ENCODE results near the gene TENT5C.

DNA sequence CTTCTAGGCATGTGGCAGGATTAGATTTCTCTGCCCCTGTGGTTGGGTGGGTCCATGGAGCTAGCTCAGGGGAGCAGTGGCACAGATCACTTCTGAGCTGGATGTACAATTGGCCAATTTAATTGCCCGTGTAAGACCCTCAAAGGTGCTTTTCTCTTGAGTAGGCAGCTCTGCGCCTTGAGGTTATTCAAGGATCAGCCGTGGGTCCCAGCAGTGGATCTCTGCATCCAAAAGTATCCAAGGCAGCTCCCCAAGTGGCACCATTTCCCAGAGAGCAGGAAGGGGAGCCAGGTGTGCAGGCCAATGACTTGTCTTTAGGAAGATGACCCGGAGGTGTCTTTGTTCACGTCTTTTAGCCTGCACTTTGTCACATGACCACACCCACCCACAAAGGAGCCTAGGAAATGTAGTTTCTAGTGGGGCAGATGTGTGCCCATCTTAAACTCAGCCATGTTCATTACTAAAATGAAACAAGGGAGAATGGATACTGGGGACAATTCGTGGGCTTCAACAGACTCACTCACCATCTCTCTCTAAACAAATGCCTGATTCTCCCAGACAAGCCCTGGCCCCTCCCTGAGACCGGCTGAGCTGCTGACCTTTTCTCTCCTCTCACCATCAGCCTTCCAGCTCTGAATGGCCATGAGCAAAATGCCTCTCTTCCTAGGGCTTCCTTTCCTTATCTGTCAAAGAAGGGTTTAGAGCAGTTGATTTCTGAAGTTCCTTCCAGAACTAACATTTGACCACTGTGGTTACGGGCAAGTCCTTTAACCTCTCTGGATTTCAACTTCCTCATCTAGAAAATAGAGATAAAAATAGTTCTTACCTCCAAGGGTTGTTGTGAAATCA, 41.4 kb upstream of the TENT5C start:
- TF ChIP-seq, protein P1, sequence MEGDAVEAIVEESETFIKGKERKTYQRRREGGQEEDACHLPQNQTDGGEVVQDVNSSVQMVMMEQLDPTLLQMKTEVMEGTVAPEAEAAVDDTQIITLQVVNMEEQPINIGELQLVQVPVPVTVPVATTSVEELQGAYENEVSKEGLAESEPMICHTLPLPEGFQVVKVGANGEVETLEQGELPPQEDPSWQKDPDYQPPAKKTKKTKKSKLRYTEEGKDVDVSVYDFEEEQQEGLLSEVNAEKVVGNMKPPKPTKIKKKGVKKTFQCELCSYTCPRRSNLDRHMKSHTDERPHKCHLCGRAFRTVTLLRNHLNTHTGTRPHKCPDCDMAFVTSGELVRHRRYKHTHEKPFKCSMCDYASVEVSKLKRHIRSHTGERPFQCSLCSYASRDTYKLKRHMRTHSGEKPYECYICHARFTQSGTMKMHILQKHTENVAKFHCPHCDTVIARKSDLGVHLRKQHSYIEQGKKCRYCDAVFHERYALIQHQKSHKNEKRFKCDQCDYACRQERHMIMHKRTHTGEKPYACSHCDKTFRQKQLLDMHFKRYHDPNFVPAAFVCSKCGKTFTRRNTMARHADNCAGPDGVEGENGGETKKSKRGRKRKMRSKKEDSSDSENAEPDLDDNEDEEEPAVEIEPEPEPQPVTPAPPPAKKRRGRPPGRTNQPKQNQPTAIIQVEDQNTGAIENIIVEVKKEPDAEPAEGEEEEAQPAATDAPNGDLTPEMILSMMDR (IDR thresholded peaks at IDR 0.05): no peak
- TF ChIP-seq POLR2AphosphoS5 (IDR thresholded peaks at IDR 0.05; ENCODE audit: low read depth, low read length) (no peak), ELF1 (IDR thresholded peaks at IDR 0.05) (no peak), EP300 (IDR thresholded peaks at IDR 0.05; ENCODE audit: borderline replicate concordance in 1 of 2, low read depth in 1 of 2, low read length in 1 of 2) (no peak), SIN3A (IDR thresholded peaks at IDR 0.05; ENCODE audit: borderline replicate concordance, low read depth, low read length) (no peak), FOXM1 (IDR thresholded peaks at IDR 0.05; ENCODE audit: low read depth) (no peak), TAF1 (IDR thresholded peaks at IDR 0.05; ENCODE audit: borderline replicate concordance, low read depth, low read length) (no peak), RAD21 (IDR thresholded peaks at IDR 0.05; ENCODE audit: low read length) (no peak), RCOR1 (IDR thresholded peaks at IDR 0.05; ENCODE audit: low read length) (no peak), YY1 (IDR thresholded peaks at IDR 0.05; ENCODE audit: low read depth) (no peak)
- TF ChIP-seq, protein P2, sequence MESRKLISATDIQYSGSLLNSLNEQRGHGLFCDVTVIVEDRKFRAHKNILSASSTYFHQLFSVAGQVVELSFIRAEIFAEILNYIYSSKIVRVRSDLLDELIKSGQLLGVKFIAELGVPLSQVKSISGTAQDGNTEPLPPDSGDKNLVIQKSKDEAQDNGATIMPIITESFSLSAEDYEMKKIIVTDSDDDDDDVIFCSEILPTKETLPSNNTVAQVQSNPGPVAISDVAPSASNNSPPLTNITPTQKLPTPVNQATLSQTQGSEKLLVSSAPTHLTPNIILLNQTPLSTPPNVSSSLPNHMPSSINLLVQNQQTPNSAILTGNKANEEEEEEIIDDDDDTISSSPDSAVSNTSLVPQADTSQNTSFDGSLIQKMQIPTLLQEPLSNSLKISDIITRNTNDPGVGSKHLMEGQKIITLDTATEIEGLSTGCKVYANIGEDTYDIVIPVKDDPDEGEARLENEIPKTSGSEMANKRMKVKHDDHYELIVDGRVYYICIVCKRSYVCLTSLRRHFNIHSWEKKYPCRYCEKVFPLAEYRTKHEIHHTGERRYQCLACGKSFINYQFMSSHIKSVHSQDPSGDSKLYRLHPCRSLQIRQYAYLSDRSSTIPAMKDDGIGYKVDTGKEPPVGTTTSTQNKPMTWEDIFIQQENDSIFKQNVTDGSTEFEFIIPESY (IDR thresholded peaks at IDR 0.05; ENCODE audit: borderline replicate concordance, low read depth): no peak
- TF ChIP-seq, protein P3, sequence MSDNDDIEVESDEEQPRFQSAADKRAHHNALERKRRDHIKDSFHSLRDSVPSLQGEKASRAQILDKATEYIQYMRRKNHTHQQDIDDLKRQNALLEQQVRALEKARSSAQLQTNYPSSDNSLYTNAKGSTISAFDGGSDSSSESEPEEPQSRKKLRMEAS (IDR thresholded peaks at IDR 0.05; ENCODE audit: low read depth): no peak
